Activated CD8-positive, alpha-beta T cell treated with anti-CD3 and anti-CD28 coated beads for 36 hours (primary cell): ENCODE results near the gene GLYATL1. TPM values are rescaled to one million over a fixed set of nuclear protein-coding genes. Genes with fewer than 3 reads are reported as not detected.

Experiments
- ATAC-seq: fragments of 200-7000 bp; cut with Tn5 transposase; one replicate; pipeline ENCODE4 v1.10.0; 2021; ENCODE audit warnings: mild to moderate bottlenecking, moderate library complexity
- CTCF ChIA-PET: fragments of 350-600 bp; sonication (Branson Sonifier 250); formaldehyde crosslinking; loops from one replicate; lab custom pipeline; 2021; ENCODE audit warnings: antibody characterized with exemption; lab: Charles Lee
- POLR2A ChIA-PET: fragments of 350-600 bp; sonication (Branson Sonifier 250); formaldehyde crosslinking; loops from one replicate; lab custom pipeline; 2021; ENCODE audit warnings: antibody characterized with exemption; lab: Charles Lee
- DNase-seq: peaks from one replicate; pipeline ENCODE4 v3.0.0-alpha.2; 2020
- H3K27ac Mint-ChIP-seq: one replicate; pipeline ENCODE4 v1.8.0; 2021; ENCODE audit warnings: mild to moderate bottlenecking, mixed read lengths
- H3K27me3 Mint-ChIP-seq: one replicate; pipeline ENCODE4 v1.8.0; 2021; ENCODE audit warnings: mixed read lengths
- H3K36me3 Mint-ChIP-seq: one replicate; pipeline ENCODE4 v1.8.0; 2021; ENCODE audit warnings: low read depth, mixed read lengths
- H3K4me1 Mint-ChIP-seq: one replicate; pipeline ENCODE4 v1.8.0; 2021; ENCODE audit warnings: low read depth, mixed read lengths
- H3K4me3 Mint-ChIP-seq: one replicate; pipeline ENCODE4 v1.8.0; 2021; ENCODE audit warnings: mild to moderate bottlenecking, moderate library complexity, mixed read lengths
- H3K9me3 Mint-ChIP-seq: one replicate; pipeline ENCODE4 v1.8.0; 2021; ENCODE audit warnings: mixed read lengths
- intact Hi-C: fragments of 100-400 bp; cut with micrococcal nuclease; formaldehyde crosslinking; loops from one replicate; pipeline ENCODE4 v1.10.0; 2022
- total RNA-seq, 2 experiments: library from RNA; stranded (reverse); gene quantifications; one replicate each; pipeline ENCODE4 v1.2.3, GENCODE V29; 2021
- TF ChIP-seq, protein P1 (sequence below): fragments of 200-600 bp; IDR thresholded peaks from one replicate; pipeline ENCODE4 v1.8.0; 2022; ENCODE audit warnings: antibody characterized with exemption, mild to moderate bottlenecking

The GLYATL1 gene, protein sequence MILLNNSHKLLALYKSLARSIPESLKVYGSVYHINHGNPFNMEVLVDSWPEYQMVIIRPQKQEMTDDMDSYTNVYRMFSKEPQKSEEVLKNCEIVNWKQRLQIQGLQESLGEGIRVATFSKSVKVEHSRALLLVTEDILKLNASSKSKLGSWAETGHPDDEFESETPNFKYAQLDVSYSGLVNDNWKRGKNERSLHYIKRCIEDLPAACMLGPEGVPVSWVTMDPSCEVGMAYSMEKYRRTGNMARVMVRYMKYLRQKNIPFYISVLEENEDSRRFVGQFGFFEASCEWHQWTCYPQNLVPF
- total RNA-seq: under 1 TPM in 1 of 2 experiments, not detected in 1; 0.18 TPM

DNA sequence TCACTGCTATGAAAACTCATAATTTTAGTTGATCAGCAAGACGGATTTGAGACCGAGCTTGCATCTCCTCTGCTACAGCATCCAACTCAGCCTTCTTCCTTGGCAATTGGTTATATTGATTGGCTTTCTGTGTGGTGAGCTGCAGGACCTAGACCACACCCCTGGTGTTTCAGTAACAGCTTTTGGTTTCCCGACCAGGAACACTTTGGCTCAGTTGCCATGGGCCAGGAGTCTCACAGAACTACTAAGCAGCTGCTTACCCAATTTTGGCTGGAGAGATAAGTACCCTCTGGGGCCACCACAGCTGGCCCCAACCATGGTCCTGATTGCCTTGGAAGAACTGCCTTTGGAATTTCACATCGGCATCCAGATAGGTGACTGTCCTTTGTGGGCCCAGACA, at the start of gene GLYATL1:
GLYATL1 (plus strand) TSS at position 212 of the 400 bp plus-strand sequence. CDS start 7,600 bp downstream, outside the sequence.
- H3K4me3 Mint-ChIP-seq: no peak within 1 kb of the TSS
- no peaks in the 10 kb centered on the region for H3K36me3 Mint-ChIP-seq
- ChIA-PET CTCF (interaction anchor here (1.2 kb wide), 1 partner anchor 197 kb away, joined by 3 read pairs; no protein-coding TSS in a partner anchor), POLR2A (no interaction called here)
- DNase-seq (no peak), ATAC-seq (no peak)
- peaks cover 7% of the 10 kb centered on the region for H3K27me3 Mint-ChIP-seq
- no peak within 1 kb of the TSS for H3K27ac Mint-ChIP-seq
- intact Hi-C loops: no loop called here
- H3K9me3 Mint-ChIP-seq: no peaks in the 10 kb centered on the region
- no peaks in the 10 kb centered on the region for H3K4me1 Mint-ChIP-seq
- TF ChIP-seq, protein P1, sequence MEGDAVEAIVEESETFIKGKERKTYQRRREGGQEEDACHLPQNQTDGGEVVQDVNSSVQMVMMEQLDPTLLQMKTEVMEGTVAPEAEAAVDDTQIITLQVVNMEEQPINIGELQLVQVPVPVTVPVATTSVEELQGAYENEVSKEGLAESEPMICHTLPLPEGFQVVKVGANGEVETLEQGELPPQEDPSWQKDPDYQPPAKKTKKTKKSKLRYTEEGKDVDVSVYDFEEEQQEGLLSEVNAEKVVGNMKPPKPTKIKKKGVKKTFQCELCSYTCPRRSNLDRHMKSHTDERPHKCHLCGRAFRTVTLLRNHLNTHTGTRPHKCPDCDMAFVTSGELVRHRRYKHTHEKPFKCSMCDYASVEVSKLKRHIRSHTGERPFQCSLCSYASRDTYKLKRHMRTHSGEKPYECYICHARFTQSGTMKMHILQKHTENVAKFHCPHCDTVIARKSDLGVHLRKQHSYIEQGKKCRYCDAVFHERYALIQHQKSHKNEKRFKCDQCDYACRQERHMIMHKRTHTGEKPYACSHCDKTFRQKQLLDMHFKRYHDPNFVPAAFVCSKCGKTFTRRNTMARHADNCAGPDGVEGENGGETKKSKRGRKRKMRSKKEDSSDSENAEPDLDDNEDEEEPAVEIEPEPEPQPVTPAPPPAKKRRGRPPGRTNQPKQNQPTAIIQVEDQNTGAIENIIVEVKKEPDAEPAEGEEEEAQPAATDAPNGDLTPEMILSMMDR: no peak

DNA sequence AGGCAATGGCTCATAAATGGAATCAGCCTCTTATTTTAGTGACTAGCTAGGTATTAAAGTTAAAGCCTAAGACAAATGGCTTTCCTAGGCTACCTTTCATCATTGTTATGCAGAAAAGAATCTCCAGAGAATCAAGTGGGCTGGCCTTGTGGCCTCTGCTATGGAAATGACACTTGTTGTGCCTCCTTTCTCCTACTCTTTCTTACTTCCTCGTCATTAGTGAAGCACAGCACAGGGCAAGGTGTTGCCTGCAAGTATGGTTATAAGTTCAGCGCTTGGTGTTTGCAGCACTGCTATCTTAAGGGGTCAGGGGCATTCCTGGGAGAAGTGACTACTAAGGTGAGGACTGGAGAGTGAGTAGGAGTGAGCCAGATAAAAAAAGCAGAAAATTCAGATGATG, 45.4 kb upstream of the GLYATL1 start:
- Mint-ChIP-seq H3K4me1 (no peaks in the 10 kb centered on the region), H3K27ac (no peak overlapping the region), H3K36me3 (no peaks in the 10 kb centered on the region), H3K9me3 (no peaks in the 10 kb centered on the region), H3K4me3 (no peak overlapping the region), H3K27me3 (peaks cover 7% of the 10 kb centered on the region)
- DNase-seq: no peak
- ChIA-PET POLR2A (no interaction called here), CTCF (no interaction called here)
- TF ChIP-seq, protein P1: no peak
- intact Hi-C loops: no loop called here
- ATAC-seq: no peak

DNA sequence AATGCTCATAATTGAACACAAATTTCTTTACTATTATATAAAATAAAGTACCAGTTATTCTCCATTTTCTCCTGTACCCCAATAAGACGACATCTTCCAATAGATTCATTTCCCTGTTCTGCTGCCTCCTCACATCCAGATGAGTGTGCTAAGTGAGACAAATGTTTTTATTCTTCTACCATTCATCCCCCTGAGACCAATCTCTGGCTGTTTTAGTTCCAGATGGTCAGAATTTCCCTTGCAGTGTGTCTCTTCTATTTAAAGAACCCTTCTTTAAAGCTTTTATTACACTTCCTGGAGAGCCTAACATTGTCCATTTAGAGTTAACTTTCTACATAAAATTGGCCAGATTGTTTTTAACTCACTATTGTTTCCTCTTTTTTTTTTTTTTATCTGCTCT, 41.2 kb upstream of the GLYATL1 start:
- Mint-ChIP-seq H3K27ac (no peak overlapping the region), H3K4me1 (no peaks in the 10 kb centered on the region), H3K9me3 (no peaks in the 10 kb centered on the region), H3K4me3 (no peak overlapping the region), H3K27me3 (peaks cover 25% of the 10 kb centered on the region), H3K36me3 (no peaks in the 10 kb centered on the region)
- intact Hi-C loops: no loop called here
- ChIA-PET POLR2A (no interaction called here), CTCF (no interaction called here)
- ATAC-seq: no peak
- TF ChIP-seq, protein P1: no peak
- no peak for DNase-seq

DNA sequence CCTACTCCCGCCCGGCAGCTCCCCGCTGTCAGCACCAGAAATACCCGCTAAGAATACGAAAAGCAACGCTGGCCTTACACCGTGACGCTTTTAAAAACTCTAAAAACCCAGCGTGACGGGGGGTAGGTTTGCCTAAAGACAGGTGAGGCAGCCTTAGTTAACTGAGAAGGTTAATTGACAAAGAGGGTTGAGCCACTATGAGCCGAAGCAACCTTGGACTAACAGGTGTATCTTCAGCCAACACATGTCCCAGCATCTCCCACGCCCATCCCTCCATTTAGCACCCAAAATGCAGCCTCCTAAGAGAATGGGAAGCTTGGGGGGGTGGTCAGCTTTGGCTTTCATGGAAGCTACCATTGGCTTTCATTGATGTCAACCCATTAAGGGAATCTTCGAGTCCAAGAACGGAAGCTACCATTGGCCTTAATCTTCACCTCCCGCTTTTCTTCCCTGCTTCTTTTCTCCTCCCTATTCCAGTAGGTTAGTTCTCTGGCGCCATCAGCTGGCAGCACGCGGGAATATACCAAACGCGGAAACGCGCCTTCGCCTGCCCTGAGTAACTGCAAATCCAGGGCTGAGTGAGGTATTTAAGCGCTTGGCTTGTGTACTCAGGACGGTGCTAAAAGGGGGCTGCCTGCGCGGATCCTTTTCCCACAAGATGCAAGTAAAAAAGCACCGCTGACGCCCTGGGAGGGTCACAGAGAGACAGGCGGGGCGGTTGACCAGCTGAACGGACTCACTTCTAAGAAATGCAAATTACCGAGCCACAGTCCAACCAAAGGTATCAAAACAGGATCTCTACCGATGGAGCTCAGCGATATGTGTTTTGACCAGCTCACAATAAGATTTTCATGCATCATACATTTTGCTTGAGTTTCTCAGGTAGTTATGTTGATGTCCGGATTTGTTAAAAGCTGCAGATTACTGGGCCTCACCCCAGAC, 38.5 kb upstream of the GLYATL1 start:
- no peaks in the 10 kb centered on the region for H3K9me3 Mint-ChIP-seq
- DNase-seq (peak; percentile 64), ATAC-seq (peak; percentile 68)
- intact Hi-C loops: no loop called here
- no peak overlapping the region for H3K4me3 Mint-ChIP-seq
- H3K4me1 Mint-ChIP-seq: no peaks in the 10 kb centered on the region
- H3K27ac Mint-ChIP-seq: no peak overlapping the region
- ChIA-PET CTCF (interaction anchor here (0.9 to 2.3 kb wide), 12 partner anchors 8 to 258 kb away, joined by 3 to 7 read pairs (median 3); no protein-coding TSS in a partner anchor), POLR2A (no interaction called here)
- peaks cover 45% of the 10 kb centered on the region for H3K27me3 Mint-ChIP-seq
- H3K36me3 Mint-ChIP-seq: no peaks in the 10 kb centered on the region
- TF ChIP-seq, protein P1: peak; percentile 63
